ENCODE measurements around the gene CERCAM.

GRCh38 chr9:128406848-128407391, 13.7 kb upstream of the CERCAM start:
- TF ChIP-seq, protein P1, sequence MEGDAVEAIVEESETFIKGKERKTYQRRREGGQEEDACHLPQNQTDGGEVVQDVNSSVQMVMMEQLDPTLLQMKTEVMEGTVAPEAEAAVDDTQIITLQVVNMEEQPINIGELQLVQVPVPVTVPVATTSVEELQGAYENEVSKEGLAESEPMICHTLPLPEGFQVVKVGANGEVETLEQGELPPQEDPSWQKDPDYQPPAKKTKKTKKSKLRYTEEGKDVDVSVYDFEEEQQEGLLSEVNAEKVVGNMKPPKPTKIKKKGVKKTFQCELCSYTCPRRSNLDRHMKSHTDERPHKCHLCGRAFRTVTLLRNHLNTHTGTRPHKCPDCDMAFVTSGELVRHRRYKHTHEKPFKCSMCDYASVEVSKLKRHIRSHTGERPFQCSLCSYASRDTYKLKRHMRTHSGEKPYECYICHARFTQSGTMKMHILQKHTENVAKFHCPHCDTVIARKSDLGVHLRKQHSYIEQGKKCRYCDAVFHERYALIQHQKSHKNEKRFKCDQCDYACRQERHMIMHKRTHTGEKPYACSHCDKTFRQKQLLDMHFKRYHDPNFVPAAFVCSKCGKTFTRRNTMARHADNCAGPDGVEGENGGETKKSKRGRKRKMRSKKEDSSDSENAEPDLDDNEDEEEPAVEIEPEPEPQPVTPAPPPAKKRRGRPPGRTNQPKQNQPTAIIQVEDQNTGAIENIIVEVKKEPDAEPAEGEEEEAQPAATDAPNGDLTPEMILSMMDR (conservative IDR thresholded peaks at IDR 0.05; ENCODE audit: low read depth, low read length) = no peak
- TF ChIP-seq, protein P2, sequence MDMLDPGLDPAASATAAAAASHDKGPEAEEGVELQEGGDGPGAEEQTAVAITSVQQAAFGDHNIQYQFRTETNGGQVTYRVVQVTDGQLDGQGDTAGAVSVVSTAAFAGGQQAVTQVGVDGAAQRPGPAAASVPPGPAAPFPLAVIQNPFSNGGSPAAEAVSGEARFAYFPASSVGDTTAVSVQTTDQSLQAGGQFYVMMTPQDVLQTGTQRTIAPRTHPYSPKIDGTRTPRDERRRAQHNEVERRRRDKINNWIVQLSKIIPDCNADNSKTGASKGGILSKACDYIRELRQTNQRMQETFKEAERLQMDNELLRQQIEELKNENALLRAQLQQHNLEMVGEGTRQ (IDR thresholded peaks at IDR 0.05; ENCODE audit: low read depth, low read length) = no peak

All from IMR-90 (cell line).